ENCODE measurements around the gene TMEFF2. TPM values are rescaled to one million over a fixed set of nuclear protein-coding genes. Genes with fewer than 3 reads are reported as not detected.

TMEFF2 gene
- total and polyA plus RNA-seq, 2 of the 4 experiments (the other 2 are of a cell fraction), result 1.3 to 3.0 TPM

DNA sequence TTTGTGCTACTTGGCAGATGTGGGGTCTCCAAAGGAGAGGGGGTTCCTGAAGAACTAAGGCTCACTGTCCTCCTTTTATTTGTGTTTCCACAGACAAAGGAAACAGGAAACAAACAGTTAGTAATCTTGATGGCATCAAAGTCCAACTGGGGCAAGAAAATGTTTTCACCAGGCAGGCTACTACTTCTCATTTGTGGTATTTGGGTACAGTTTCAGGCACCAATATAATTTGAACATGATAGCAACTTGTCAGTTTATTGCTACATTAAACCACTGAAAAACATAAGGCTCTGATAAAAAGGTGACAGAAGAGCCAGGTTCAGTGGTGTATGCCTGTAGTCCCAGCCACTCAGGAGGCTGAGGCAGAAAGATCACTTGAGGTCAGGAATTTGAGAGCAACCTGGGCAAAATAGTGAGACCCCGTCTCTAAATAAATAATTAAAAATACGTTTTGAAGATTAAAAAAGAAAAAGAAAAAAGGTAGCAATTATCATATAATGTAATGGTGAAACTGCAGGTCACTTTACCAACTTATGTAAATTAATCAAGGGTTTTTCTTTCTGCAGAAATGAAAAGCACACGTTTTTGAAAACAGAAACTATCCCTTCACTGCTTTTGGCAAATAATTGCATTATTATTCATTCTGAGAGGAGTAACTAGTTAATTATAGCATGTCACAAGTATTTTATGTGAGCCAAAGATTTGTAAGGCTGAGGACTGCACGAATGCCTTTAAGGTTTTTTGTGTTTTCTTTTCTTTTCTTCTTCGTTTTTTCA lies 190.4 kb downstream of the TMEFF2 start:
- ChIA-PET POLR2A (ENCODE audit: unreplicated experiment) (no interaction called here), CTCF (no interaction called here)
- in situ Hi-C loops (cut with MboI; ENCODE audit: low sequenced_read_pairs) (no loop called here), intact Hi-C loops (cut with micrococcal nuclease) (no loop called here), dilution Hi-C loops (cut with HindIII; ENCODE audit: low sequenced_read_pairs, unreplicated experiment) (no loop called here)
- H3K36me3 ChIP-seq (ENCODE audit: control insufficient read depth, insufficient read depth, low read length), result no peaks in the 10 kb centered on the region
- no peak overlapping the region for H2BK5ac ChIP-seq (ENCODE audit: low read depth, low read length, poor library complexity, severe bottlenecking)
- H4K8ac ChIP-seq (ENCODE audit: low read depth in 2 of 2, low read length in 2 of 2), result no peak overlapping the region
- H3K79me1 ChIP-seq (ENCODE audit: low read depth in 1 of 2, low read length in 2 of 2), result no peaks in the 10 kb centered on the region
- H3K14ac ChIP-seq (replicated peaks; ENCODE audit: low read depth, low read length), result no peak overlapping the region
- ATAC-seq (ENCODE audit: low read depth), result no peak
- no peak overlapping the region for H2BK120ac ChIP-seq (ENCODE audit: low read depth, low read length)
- no peaks in the 10 kb centered on the region for H3K27me3 ChIP-seq (ENCODE audit: control insufficient read depth, insufficient read depth, low read length)
- H3K18ac ChIP-seq (ENCODE audit: low read depth, low read length), result no peak overlapping the region
- H4K91ac ChIP-seq (ENCODE audit: insufficient read depth, low read depth, low read length), result no peak overlapping the region
- no peaks in the 10 kb centered on the region for H3K9me1 ChIP-seq (ENCODE audit: insufficient read depth, low read length)
- no peak overlapping the region for H3K23ac ChIP-seq (ENCODE audit: low read depth, low read length)
- H4K20me1 ChIP-seq (ENCODE audit: insufficient read depth, low read length), result no peaks in the 10 kb centered on the region
- H3K9me3 ChIP-seq (ENCODE audit: control insufficient read depth, insufficient read depth, low read length), result no peaks in the 10 kb centered on the region
- no TSS peak for BruUV-seq (replicated peaks)
- 100% methylated on average over 1 of the region's 5 CpGs; no CpG with 5 or more reads in 1 of the 2 experiments for WGBS, 2 experiments (ENCODE audit: extremely low coverage in 2 of 2, insufficient read length in 1 of 2)
- no peak overlapping the region for H2AK9ac ChIP-seq (replicated peaks; ENCODE audit: low read depth, low read length, poor library complexity)
- H3K4me3 ChIP-seq (ENCODE audit: insufficient read depth, low read depth, low read length), result no peak overlapping the region
- no peak overlapping the region for H3K27ac ChIP-seq (ENCODE audit: insufficient read depth, low read length)
- H3K4ac ChIP-seq (ENCODE audit: low read depth, low read length), result no peak overlapping the region
- H3K4me1 ChIP-seq (ENCODE audit: control insufficient read depth, insufficient read depth, low read length), result peaks cover 8% of the 10 kb centered on the region
- TF ChIP-seq MAZ (IDR thresholded peaks at IDR 0.05; ENCODE audit: borderline replicate concordance, low read depth, low read length) (no peak), CHD1 (IDR thresholded peaks at IDR 0.05; ENCODE audit: low read depth, low read length) (no peak), MXI1 (IDR thresholded peaks at IDR 0.05; ENCODE audit: borderline replicate concordance, low read depth, low read length) (no peak)
- TF ChIP-seq, protein P1, sequence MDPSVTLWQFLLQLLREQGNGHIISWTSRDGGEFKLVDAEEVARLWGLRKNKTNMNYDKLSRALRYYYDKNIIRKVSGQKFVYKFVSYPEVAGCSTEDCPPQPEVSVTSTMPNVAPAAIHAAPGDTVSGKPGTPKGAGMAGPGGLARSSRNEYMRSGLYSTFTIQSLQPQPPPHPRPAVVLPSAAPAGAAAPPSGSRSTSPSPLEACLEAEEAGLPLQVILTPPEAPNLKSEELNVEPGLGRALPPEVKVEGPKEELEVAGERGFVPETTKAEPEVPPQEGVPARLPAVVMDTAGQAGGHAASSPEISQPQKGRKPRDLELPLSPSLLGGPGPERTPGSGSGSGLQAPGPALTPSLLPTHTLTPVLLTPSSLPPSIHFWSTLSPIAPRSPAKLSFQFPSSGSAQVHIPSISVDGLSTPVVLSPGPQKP (IDR thresholded peaks at IDR 0.05; ENCODE audit: borderline replicate concordance, low read depth, low read length), result no peak
- no peak overlapping the region for H3K9ac ChIP-seq (ENCODE audit: low read depth, low read length)
- H2AFZ ChIP-seq (replicated peaks; ENCODE audit: low read length, poor library complexity), result no peak overlapping the region
- no peak overlapping the region for H2AK5ac ChIP-seq (ENCODE audit: low read depth, low read length)
- H2BK15ac ChIP-seq (ENCODE audit: low read depth, low read length), result no peak overlapping the region
- H3K4me2 ChIP-seq (ENCODE audit: low read depth, low read length), result no peak overlapping the region
- no peak overlapping the region for H3K56ac ChIP-seq (ENCODE audit: extremely low read depth, insufficient read depth, low read length)
- DNase-seq, result no peak
- no peak overlapping the region for H4K5ac ChIP-seq (ENCODE audit: low read depth, low read length)
- H2BK20ac ChIP-seq (ENCODE audit: low read depth, low read length), result no peak overlapping the region

Measured in IMR-90 (cell line).